SK-N-SH treated with all-trans-retinoic acid at 6 μM for 48 hours (cell line): Measurements from ENCODE around the gene DCPS.
"Not testable (repeated sequence)": the region's sequence is repeated elsewhere in the genome, so short reads cannot be mapped to it uniquely, and the experiment has no call there.

Experiments used
- ATAC-seq: fragments of 200-7000 bp; cut with Tn5 transposase; 3 replicates; pipeline ENCODE4 v1.9.1; 2020; ENCODE audit warnings: mild to moderate bottlenecking, moderate library complexity
- ARNTL ChIP-seq: fragments of 450-650 bp; formaldehyde crosslinking; IDR thresholded peaks from 2 replicates; pipeline ENCODE4 v1.5.0; 2020; ENCODE audit warnings: low read depth, mild to moderate bottlenecking, moderate library complexity, borderline replicate concordance
- BACH2 ChIP-seq: fragments of 250-450 bp; sonication (Bioruptor Pico); IDR thresholded peaks from 2 replicates; pipeline ENCODE4 v1.9.0; 2021; ENCODE audit warnings: mild to moderate bottlenecking, borderline replicate concordance
- CSDC2 ChIP-seq: fragments of 250-450 bp; sonication (Bioruptor Pico); IDR thresholded peaks from 2 replicates; pipeline ENCODE4 v1.5.0; 2020; ENCODE audit warnings: mild to moderate bottlenecking, moderate library complexity
- ISL1 ChIP-seq: fragments of 250-450 bp; sonication (Bioruptor Pico); IDR thresholded peaks from 2 replicates; pipeline ENCODE4 v2.1.2; 2022; ENCODE audit warnings: mild to moderate bottlenecking, moderate library complexity
- OSR1 ChIP-seq: fragments of 250-450 bp; sonication (Bioruptor Pico); IDR thresholded peaks from 2 replicates; pipeline ENCODE4 v1.8.0; 2022; ENCODE audit warnings: moderate library complexity, mild to moderate bottlenecking, inconsistent platforms
- RARB ChIP-seq: fragments of 250-450 bp; sonication (Bioruptor Pico); IDR thresholded peaks from 2 replicates; pipeline ENCODE4 v1.8.0; 2021; ENCODE audit warnings: mild to moderate bottlenecking, moderate library complexity
- TCF4 ChIP-seq: fragments of 250-450 bp; sonication (Bioruptor Pico); IDR thresholded peaks from 2 replicates; pipeline ENCODE4 v1.8.0; 2021; ENCODE audit warnings: mild to moderate bottlenecking, moderate library complexity, borderline replicate concordance
- TOX ChIP-seq: fragments of 250-450 bp; sonication (Bioruptor Pico); IDR thresholded peaks from 2 replicates; pipeline ENCODE4 v1.8.0; 2021; ENCODE audit warnings: mild to moderate bottlenecking, moderate library complexity, borderline replicate concordance
- ZC3H10 ChIP-seq: fragments of 250-450 bp; sonication (Bioruptor Pico); IDR thresholded peaks from 2 replicates; pipeline ENCODE4 v1.5.1; 2021; ENCODE audit warnings: mild to moderate bottlenecking, moderate library complexity
- ZFP3 ChIP-seq: fragments of 250-450 bp; sonication (Bioruptor Pico); IDR thresholded peaks from 2 replicates; pipeline ENCODE4 v1.5.0; 2020; ENCODE audit warnings: mild to moderate bottlenecking, moderate library complexity
- ZFP30 ChIP-seq: fragments of 450-650 bp; formaldehyde crosslinking; IDR thresholded peaks from 2 replicates; pipeline ENCODE4 v1.5.0; 2022; ENCODE audit warnings: mild to moderate bottlenecking, moderate library complexity
- ZNF565 ChIP-seq: fragments of 450-650 bp; formaldehyde crosslinking; conservative IDR thresholded peaks from 2 replicates; pipeline ENCODE4 v1.5.0; 2020; ENCODE audit warnings: low read depth, mild to moderate bottlenecking, moderate library complexity
- ZNF70 ChIP-seq: fragments of 450-650 bp; formaldehyde crosslinking; IDR thresholded peaks from 2 replicates; pipeline ENCODE4 v1.5.0; 2020; ENCODE audit warnings: mild to moderate bottlenecking, moderate library complexity
- ZNF8 ChIP-seq: fragments of 450-650 bp; formaldehyde crosslinking; IDR thresholded peaks from 2 replicates; pipeline ENCODE4 v1.5.0; 2020; ENCODE audit warnings: mild to moderate bottlenecking, moderate library complexity
- TF ChIP-seq, protein P1 (sequence below): fragments of 250-450 bp; sonication (Bioruptor Pico); IDR thresholded peaks from 2 replicates; pipeline ENCODE4 v1.8.0; 2021; ENCODE audit warnings: low read depth, mild to moderate bottlenecking, moderate library complexity, borderline replicate concordance
- TF ChIP-seq, protein P2 (sequence below): fragments of 250-450 bp; sonication (Bioruptor Pico); IDR thresholded peaks from 2 replicates; pipeline ENCODE4 v1.5.1; 2020; ENCODE audit warnings: low read depth, mild to moderate bottlenecking, moderate library complexity
- TF ChIP-seq, protein P3 (sequence below): fragments of 250-450 bp; sonication (Bioruptor Pico); IDR thresholded peaks from 2 replicates; pipeline ENCODE4 v1.8.0; 2020; ENCODE audit warnings: mild to moderate bottlenecking, moderate library complexity, borderline replicate concordance
- TF ChIP-seq, protein P4 (sequence below): fragments of 250-450 bp; sonication (Bioruptor Pico); IDR thresholded peaks from 2 replicates; pipeline ENCODE4 v1.5.1; 2021; ENCODE audit warnings: mild to moderate bottlenecking, moderate library complexity

Gene DCPS

DNA sequence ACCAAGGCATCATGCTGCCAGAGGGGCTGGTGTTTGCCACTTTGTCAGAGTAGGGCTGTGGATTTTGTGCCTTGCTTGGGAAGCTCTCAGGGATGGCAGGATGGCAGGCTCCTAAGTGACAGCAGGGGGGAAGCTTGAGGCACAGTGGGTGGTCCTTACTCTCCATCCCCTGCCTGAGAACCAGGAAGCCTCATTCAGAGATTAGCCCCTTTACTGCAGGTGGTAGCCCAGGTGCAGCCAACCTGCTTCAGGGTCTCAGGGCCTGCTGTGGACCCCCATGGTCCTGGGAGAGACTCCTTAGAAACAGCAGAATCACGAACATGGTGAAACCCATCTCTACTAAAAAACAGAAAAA is 42.7 kb downstream of the DCPS start (continued):
- TF ChIP-seq, protein P1, sequence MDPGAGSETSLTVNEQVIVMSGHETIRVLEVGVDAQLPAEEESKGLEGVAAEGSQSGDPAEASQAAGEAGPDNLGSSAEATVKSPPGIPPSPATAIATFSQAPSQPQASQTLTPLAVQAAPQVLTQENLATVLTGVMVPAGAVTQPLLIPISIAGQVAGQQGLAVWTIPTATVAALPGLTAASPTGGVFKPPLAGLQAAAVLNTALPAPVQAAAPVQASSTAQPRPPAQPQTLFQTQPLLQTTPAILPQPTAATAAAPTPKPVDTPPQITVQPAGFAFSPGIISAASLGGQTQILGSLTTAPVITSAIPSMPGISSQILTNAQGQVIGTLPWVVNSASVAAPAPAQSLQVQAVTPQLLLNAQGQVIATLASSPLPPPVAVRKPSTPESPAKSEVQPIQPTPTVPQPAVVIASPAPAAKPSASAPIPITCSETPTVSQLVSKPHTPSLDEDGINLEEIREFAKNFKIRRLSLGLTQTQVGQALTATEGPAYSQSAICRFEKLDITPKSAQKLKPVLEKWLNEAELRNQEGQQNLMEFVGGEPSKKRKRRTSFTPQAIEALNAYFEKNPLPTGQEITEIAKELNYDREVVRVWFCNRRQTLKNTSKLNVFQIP (CRISPR knock-in tag) = no peak

DNA sequence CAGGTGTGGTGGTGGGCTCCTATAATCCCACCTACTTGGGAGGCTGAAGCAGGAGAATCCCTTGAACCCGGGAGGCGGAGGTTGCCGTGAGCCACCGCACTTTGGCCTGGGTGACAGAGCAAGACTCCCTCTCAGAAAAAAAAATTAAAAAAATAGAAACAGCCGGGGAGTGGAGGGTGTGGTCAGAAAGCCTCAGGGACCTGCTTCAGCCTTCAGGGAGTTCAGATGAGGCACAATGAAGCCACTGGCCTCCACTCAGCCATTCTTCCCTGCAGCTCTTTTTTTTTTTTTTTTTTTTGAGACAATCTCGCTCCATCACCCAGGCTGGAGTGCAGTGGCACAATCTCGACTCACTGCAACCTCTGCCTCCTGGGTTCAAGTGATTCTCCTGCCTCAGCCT is 43.1 kb downstream of the DCPS start:
- ATAC-seq = not testable (repeated sequence)

DNA sequence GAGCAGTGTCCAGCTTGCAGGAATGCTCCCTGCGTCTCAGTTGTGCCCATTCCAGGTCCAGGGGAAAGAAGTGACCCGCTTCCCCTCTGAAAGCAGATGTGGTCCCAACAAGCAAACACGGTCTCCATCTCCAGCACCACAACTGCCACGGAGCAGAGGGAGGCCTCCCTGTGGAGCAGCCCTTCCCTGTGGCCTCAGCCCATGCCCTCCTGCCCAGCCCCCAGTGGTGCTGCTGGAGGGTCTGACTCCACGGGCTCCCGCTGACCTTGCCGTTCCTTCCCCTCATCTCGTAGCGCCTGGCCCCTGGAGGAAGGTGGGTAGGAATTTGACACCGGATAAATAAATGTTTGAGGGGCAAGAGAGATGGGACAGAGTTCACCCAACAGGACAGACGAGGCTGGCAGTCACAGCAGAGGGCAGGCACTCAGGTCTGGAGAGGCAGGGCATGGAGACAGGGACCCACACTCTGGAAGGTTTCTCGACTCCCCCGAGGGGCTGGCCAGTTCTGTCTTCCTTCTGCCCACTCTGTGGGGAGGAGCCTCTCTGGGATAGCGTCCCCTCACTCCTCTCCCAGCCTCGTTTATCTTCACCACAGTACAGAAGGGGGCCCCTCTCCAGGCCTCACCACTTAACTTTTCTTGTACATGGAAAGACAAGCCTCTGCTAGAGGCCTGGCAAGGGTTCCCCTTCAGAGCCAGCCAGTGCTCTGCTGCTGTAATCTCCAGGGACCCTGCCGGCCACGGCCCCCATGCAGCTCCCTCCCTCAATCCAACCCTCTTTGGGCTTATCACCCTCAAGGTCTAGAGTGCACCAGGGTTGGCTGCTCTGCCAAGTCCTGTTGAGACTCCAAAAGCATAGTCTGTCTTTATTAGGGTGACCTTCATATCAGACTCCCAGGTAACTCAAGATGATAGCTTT is 44.1 kb downstream of the DCPS start:
- ATAC-seq = no peak
- TF ChIP-seq TOX (CRISPR knock-in tag) = no peak

DNA sequence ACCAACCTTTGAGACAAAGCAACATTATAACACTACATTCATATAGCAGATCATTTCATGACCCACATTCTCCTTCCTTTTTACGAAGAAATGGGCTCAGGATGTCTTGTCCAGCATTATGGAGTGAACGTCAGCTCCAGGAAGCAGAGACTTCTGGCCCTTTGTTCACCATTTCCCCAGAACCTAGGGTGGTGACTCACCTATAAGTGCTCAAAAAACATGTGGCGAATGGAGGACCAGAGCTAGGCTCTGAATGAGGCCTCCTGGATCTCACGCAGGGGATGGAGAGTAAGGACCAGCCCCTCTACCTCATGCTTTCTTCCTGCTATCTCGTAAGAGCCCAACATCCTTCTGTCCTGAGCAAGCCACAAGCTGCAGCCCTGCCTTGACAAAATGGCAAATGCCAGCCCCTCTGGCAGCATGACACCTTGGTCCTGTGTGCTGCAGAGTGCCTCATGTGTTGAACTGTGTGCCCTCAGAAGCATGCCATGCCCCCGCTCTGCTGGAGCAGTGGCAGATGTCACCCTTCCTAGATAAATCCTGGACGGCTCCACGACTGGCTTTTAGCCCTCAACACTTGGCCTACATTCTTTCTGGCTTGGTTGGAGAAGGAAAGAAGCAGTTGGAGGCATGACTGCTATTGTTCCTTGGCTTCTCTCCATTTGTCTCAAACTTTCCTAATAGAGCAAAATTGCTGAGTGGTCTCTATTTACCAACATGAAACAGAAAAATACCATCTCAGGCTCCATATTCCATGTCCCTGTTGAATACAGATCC is 45.1 kb downstream of the DCPS start:
- no peak for ATAC-seq
- TF ChIP-seq TCF4 (CRISPR knock-in tag) (no peak), ZFP30 (CRISPR knock-in tag) (no peak), CSDC2 (CRISPR knock-in tag) (no peak), ARNTL (no peak), ZC3H10 (CRISPR knock-in tag) (no peak), ZNF70 (CRISPR knock-in tag) (no peak), OSR1 (CRISPR knock-in tag) (no peak), RARB (CRISPR knock-in tag) (no peak), ZNF565 (CRISPR knock-in tag) (no peak), BACH2 (CRISPR knock-in tag) (no peak), ZNF8 (CRISPR knock-in tag) (no peak), ISL1 (CRISPR knock-in tag) (no peak), ZFP3 (CRISPR knock-in tag) (no peak)
- TF ChIP-seq, protein P2, sequence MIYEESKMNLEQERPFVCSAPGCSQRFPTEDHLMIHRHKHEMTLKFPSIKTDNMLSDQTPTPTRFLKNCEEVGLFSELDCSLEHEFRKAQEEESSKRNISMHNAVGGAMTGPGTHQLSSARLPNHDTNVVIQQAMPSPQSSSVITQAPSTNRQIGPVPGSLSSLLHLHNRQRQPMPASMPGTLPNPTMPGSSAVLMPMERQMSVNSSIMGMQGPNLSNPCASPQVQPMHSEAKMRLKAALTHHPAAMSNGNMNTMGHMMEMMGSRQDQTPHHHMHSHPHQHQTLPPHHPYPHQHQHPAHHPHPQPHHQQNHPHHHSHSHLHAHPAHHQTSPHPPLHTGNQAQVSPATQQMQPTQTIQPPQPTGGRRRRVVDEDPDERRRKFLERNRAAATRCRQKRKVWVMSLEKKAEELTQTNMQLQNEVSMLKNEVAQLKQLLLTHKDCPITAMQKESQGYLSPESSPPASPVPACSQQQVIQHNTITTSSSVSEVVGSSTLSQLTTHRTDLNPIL = no peak
- TF ChIP-seq, protein P3, sequence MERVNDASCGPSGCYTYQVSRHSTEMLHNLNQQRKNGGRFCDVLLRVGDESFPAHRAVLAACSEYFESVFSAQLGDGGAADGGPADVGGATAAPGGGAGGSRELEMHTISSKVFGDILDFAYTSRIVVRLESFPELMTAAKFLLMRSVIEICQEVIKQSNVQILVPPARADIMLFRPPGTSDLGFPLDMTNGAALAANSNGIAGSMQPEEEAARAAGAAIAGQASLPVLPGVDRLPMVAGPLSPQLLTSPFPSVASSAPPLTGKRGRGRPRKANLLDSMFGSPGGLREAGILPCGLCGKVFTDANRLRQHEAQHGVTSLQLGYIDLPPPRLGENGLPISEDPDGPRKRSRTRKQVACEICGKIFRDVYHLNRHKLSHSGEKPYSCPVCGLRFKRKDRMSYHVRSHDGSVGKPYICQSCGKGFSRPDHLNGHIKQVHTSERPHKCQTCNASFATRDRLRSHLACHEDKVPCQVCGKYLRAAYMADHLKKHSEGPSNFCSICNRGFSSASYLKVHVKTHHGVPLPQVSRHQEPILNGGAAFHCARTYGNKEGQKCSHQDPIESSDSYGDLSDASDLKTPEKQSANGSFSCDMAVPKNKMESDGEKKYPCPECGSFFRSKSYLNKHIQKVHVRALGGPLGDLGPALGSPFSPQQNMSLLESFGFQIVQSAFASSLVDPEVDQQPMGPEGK (CRISPR knock-in tag) = no peak
- TF ChIP-seq, protein P1 (CRISPR knock-in tag) = no peak
- TF ChIP-seq, protein P4, sequence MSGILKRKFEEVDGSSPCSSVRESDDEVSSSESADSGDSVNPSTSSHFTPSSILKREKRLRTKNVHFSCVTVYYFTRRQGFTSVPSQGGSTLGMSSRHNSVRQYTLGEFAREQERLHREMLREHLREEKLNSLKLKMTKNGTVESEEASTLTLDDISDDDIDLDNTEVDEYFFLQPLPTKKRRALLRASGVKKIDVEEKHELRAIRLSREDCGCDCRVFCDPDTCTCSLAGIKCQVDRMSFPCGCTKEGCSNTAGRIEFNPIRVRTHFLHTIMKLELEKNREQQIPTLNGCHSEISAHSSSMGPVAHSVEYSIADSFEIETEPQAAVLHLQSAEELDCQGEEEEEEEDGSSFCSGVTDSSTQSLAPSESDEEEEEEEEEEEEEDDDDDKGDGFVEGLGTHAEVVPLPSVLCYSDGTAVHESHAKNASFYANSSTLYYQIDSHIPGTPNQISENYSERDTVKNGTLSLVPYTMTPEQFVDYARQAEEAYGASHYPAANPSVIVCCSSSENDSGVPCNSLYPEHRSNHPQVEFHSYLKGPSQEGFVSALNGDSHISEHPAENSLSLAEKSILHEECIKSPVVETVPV (CRISPR knock-in tag) = no peak
